GM19455 (cell line): Measurements from ENCODE around the gene ZSCAN9.
A peak's percentile ranks its signal among the peaks of the same experiment; 100 is the strongest.

Source experiments
- ATAC-seq: cut with Tn5 transposase; IDR thresholded peaks from one replicate; pipeline ENCODE4 v1.9.1; 2021; ENCODE audit not compliant: unreplicated experiment

Gene ZSCAN9

GRCh38 chr6:28225056-28225834, at the start of gene ZSCAN9:
TSS of gene ZSCAN9 (plus strand) at chr6:28225275. CDS start at chr6:28227085, 1,810 bp downstream.
- peak; percentile 95 for ATAC-seq

GRCh38 chr6:28176373-28176772, 48.7 kb upstream of the ZSCAN9 start:
- ATAC-seq, result no peak

- no peak for ATAC-seq
Observed at GRCh38 chr6:28182255-28182654, 42.8 kb upstream of the ZSCAN9 start.

- no peak for ATAC-seq
Observed at GRCh38 chr6:28188111-28188979, 36.7 kb upstream of the ZSCAN9 start.

- ATAC-seq, result no peak
Observed at GRCh38 chr6:28200020-28200419, 25.1 kb upstream of the ZSCAN9 start.

- no peak for ATAC-seq
Observed at GRCh38 chr6:28203201-28203600, 21.9 kb upstream of the ZSCAN9 start.

GRCh38 chr6:28205879-28206278, 19.2 kb upstream of the ZSCAN9 start:
- ATAC-seq, result no peak

- no peak for ATAC-seq
Observed at GRCh38 chr6:28206527-28206926, 18.5 kb upstream of the ZSCAN9 start.

- no peak for ATAC-seq
Observed at GRCh38 chr6:28206928-28207509, 18.1 kb upstream of the ZSCAN9 start.

- no peak for ATAC-seq
Observed at GRCh38 chr6:28207510-28208110, 17.5 kb upstream of the ZSCAN9 start.

GRCh38 chr6:28208111-28208659, 16.9 kb upstream of the ZSCAN9 start:
- ATAC-seq, result no peak

- ATAC-seq, result no peak
Observed at GRCh38 chr6:28209753-28210535, 15.1 kb upstream of the ZSCAN9 start.

- ATAC-seq, result peak; percentile 37
Observed at GRCh38 chr6:28211840-28212509, 13.1 kb upstream of the ZSCAN9 start.

GRCh38 chr6:28212510-28213212, 12.4 kb upstream of the ZSCAN9 start:
- ATAC-seq, result peak; percentile 56

GRCh38 chr6:28213213-28213523, 11.9 kb upstream of the ZSCAN9 start:
- no peak for ATAC-seq

GRCh38 chr6:28215425-28215824, 9.7 kb upstream of the ZSCAN9 start:
- no peak for ATAC-seq

- no peak for ATAC-seq
Observed at GRCh38 chr6:28217890-28218289, 7.2 kb upstream of the ZSCAN9 start.

- ATAC-seq, result peak; percentile 68
Observed at GRCh38 chr6:28218312-28219248, 6.5 kb upstream of the ZSCAN9 start.
